GM12872 (cell line): ENCODE results near the gene GHSR.

Source experiments
- TF ChIP-seq, protein P1 (sequence below): IDR thresholded peaks from 3 replicates; pipeline ENCODE4 v1.5.1; 2011; ENCODE audit warnings: low read depth, mild to moderate bottlenecking, low read length, moderate library complexity; ENCODE audit not compliant: insufficient read depth

Gene GHSR

DNA sequence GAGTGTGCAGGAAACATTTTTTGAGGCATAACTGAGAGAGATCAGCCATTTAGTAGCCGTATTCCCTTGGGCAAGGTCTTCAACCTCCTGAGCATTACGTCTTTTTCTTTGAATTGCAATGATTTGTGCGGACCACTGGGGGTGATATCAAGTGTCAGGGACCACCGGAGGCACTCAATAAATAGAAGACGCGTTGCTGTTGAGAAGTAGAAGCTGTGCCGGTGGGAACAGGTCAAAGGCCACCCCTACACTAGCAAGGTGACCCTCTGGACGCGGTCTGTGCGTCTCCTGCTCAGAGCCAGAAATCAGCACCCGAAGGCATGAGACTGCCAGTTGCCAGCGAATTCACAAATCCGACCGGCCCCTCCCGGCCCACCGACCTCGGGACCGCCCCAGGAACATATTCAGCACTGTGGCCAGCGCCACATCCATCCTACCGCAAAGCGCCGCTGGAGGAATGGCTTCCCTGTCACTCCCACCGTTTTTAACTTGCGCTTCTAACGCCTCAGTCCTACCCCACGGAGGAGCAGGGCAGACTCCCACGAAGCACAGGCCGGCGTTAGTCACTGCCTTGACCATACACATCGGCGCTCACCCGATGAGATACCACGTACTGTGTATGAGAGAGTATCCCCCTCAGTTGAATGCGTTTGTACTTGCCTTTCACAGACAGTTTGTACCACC is 1.4 kb upstream of the GHSR start:
- TF ChIP-seq, protein P1, sequence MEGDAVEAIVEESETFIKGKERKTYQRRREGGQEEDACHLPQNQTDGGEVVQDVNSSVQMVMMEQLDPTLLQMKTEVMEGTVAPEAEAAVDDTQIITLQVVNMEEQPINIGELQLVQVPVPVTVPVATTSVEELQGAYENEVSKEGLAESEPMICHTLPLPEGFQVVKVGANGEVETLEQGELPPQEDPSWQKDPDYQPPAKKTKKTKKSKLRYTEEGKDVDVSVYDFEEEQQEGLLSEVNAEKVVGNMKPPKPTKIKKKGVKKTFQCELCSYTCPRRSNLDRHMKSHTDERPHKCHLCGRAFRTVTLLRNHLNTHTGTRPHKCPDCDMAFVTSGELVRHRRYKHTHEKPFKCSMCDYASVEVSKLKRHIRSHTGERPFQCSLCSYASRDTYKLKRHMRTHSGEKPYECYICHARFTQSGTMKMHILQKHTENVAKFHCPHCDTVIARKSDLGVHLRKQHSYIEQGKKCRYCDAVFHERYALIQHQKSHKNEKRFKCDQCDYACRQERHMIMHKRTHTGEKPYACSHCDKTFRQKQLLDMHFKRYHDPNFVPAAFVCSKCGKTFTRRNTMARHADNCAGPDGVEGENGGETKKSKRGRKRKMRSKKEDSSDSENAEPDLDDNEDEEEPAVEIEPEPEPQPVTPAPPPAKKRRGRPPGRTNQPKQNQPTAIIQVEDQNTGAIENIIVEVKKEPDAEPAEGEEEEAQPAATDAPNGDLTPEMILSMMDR = no peak

DNA sequence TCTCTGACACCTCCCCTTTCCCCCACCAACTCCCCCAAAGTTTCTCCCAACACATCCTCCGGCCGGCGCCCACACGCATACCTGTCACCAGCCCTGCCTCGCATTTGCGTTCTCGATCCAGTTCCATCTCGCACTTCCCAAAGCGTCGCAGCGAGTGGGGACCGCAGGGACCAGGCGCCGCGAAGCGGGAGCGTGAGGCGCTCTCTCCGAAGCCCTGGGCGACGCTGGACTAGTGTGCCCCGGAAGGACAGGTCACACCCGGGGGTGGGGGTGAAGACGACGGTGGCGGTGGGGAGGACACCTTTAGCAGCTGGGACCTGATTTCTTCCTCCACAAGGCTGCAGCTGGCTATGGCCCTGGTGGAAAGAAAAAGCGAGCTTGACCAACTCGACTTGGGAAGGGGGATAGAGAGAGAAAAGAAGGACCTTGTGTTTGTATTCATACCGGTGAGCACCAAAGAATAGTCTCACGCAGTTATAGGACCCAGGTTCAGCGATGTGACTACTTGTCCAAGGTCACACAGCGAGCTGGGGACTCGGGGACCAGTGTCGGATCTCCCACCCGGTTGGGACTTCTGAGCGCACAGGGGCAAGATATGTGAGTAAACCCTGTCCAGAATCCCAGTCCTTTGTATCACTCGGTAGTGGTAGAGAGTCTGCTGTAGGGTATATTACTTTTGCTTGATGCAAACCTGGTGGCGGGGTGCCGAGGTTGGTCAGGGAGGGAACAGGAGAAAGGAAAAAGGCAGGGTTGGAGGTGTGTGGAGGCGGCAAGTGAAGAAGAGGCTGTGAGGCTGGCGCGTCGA is 607 bp upstream of the GHSR start:
- TF ChIP-seq, protein P1 = no peak

DNA sequence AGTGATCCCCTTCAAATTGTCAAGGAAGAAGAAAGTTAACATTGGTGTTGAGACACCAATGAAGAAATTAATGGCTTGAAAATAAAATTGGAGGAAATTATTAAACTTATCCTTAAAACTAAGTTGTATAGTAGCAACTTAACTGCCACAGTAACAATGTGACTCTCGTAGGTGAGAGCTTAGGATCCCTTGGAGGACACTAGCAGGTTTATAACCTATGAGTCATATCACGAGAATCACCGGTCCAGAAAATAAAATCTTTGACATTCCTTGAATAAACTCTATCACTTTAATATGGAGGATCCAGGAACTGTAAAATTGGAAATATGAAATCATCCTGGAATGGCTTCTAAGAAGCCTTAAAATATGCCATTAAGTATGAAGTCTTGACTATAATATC is 2.1 kb downstream of the GHSR start:
- TF ChIP-seq, protein P1 = no peak

DNA sequence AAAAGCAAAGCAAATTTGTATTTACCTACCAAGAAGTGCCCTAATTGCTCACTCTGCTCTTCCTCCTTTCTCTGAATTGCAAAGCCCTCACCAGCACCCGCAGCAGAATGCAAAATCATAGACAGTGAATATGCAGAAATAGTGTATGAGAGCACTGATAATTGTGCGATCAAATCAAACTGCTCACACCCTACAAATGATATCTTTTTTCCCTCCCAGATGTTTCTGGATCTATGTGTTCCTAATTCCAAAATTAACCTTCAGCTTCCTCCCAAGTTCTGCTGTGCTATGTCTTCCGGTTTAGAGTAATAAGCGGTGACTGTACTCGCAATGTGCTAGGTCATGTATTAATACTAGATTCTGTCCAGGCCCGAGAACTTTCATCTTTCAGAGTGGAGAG is 3.4 kb downstream of the GHSR start:
- TF ChIP-seq, protein P1 = no peak

DNA sequence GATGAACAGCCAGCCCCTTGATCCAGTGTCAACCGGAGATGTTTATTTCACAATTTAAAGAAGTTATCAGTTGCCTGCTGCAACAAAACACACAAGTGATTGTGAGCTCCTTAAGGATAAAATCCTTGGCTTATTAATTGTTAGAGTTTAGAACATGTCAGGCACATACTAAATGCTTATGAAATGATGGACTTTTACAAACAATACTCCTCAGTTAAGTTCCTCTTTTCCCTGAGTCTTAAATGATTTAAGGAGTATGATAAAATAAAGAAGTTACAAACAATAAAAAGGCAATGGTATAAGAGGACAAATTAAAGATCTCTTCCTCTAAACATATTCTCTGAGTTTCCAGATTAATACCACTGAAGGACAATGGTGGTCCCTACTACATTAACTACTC is 5.7 kb downstream of the GHSR start:
- TF ChIP-seq, protein P1 = no peak

DNA sequence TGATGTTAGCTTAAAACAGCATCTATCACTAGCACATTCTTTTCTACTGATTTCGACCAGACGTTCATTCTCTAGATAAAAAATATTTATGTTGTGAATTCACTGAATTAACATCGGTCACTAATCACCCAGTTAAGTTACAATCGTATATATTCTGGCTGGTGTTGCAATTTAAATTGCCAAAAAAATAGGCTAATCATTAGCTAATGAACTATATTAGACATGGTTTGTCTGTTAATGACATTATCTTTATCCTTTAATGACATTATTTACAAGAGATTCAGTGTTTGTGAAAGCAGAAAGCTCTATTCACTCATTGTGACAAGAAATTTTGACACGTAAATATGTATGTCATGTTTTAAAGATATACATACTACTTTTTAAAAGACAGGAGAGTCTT is 6.7 kb downstream of the GHSR start:
- TF ChIP-seq, protein P1 = no peak

DNA sequence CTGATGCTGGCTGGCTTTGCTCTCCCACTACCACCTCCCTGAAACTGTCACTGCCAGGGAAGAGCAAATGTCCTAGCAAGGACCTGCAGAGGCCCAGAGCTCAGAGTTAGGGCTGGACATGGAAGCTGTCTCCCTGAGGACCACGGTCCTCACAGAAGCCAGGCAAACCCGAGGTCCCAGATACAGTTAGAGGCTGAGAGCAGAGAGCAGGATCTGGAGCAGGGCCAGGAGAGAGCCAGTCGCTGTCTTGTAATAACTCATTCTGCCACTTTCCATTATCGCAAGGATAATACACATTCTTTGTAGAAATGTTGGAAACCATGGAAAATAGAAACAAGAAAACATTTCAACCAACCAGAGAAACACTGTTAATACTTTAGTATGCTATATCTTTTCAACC is 10.1 kb downstream of the GHSR start:
- TF ChIP-seq, protein P1 = no peak
